H1 (cell line): ENCODE measurements around the gene ZC3HAV1. TPM values are rescaled to one million over a fixed set of nuclear protein-coding genes. Genes with fewer than 3 reads are reported as not detected.

ENCODE experiments used
- BCL11A ChIP-seq, 2 experiments: IDR thresholded peaks; one replicate each; pipeline ENCODE4 v1.6.1; 2011; ENCODE audit warnings: low read depth in 2 of 2, low read length in 2 of 2, mild to moderate bottlenecking in 2 of 2
- CTBP2 ChIP-seq: IDR thresholded peaks from 2 replicates; pipeline ENCODE4 v1.7.0; 2011; ENCODE audit warnings: borderline replicate concordance, mild to moderate bottlenecking, moderate library complexity, mixed read lengths, low read length; ENCODE audit not compliant: insufficient read depth, insufficient read length
- MAFK ChIP-seq: IDR thresholded peaks from 2 replicates; pipeline ENCODE4 v1.6.1; 2012; ENCODE audit warnings: low read depth, mild to moderate bottlenecking, improper control_type of control experiment, low read length
- NRF1 ChIP-seq: IDR thresholded peaks from 2 replicates; pipeline ENCODE4 v1.6.1; 2011; ENCODE audit warnings: mild to moderate bottlenecking, low read depth, low read length, improper control_type of control experiment
- SIRT6 ChIP-seq: IDR thresholded peaks from one replicate; pipeline ENCODE4 v1.7.1; 2012; ENCODE audit warnings: low read length, inconsistent platforms
- polyA plus RNA-seq, 7 experiments: library from polyadenylated mRNA; depleted of rRNA in 3 of 7; stranded (reverse) in 5 of 7; unstranded in 2 of 7; fragments of >200 nt in 5 of 7; fragments of 200-250 nt in 2 of 7; gene quantifications; 1 replicate in 5 of 7; 2 replicates in 1 of 7; 4 replicates in 1 of 7; pipeline versions ENCODE4 v1.2.1 to v1.2.3, GENCODE V29; 2011 to 2013; ENCODE audit warnings: missing spikeins in 2 of 7, mixed read lengths in 2 of 7
- total RNA-seq: library from RNA; stranded (reverse); fragmentation: NEBNext Ultra II Directional; extraction: Animal tissue kit (Norgen Biotek cat#: 25700); gene quantifications from 2 replicates; pipeline ENCODE4 v1.2.1, GENCODE V29; 2021

Gene ZC3HAV1
- total and polyA plus RNA-seq, 2 of the 8 experiments (the other 6 are each of a cell fraction or from before 2014, with no cell fraction given) = 22.5 to 43.4 TPM

- TF ChIP-seq BCL11A (IDR thresholded peaks at IDR 0.05; ENCODE audit: low read depth in 2 of 2, low read length in 2 of 2) (no peak), SIRT6 (no peak), NRF1 (no peak), CTBP2 (no peak), MAFK (no peak)
Measured at GRCh38 chr7:139038691-139039090, 70.8 kb downstream of the ZC3HAV1 start (continued).
